ENCODE measurements around the gene PCSK2. TPM values are rescaled to one million over a fixed set of nuclear protein-coding genes. Genes with fewer than 3 reads are reported as not detected.

PCSK2 gene
- polyA plus RNA-seq, 2 of the 4 experiments (the other 2 are of a cell fraction): 0.01 TPM; not detected in 1

DNA sequence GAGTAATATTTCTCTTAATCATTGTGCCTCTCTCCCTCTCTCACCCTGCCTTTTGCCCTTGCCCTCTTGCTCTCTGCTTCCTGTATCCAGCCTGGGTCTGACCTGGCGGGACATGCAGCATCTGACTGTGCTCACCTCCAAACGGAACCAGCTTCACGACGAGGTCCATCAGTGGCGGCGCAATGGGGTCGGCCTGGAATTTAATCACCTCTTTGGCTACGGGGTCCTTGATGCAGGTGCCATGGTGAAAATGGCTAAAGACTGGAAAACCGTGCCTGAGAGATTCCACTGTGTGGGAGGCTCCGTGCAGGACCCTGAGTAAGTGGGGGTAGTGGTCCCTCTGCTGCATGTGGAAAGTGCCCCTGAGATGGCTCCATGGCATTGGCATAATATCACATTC, 238.4 kb downstream of the PCSK2 start:
- ChIA-PET CTCF (interaction anchor here (0.6 kb wide), 1 partner anchor 32 kb away, joined by 3 read pairs; no protein-coding TSS in a partner anchor), POLR2A (no interaction called here)
- Histone ChIP-seq H3K4me3 (no peak overlapping the region), H3K27ac (no peak overlapping the region), H3K4me1 (no peaks in the 10 kb centered on the region), H3K4me2 (no peak overlapping the region), H3K9me3 (no peaks in the 10 kb centered on the region)
- no peak for ATAC-seq
- 58% methylated on average over 10 of the region's 10 CpGs for WGBS (ENCODE audit: missing lambda C conversion rate)
- TF ChIP-seq RAD21 (conservative IDR thresholded peaks at IDR 0.05 in 1 of 2, IDR thresholded peaks at IDR 0.05 in 1 of 2): no peak
- DNase-seq (ENCODE audit: low read depth in 1 of 2, low spot score in 1 of 2): no peak
- FAIRE-seq: no peak

- no peak for ATAC-seq
- Histone ChIP-seq H3K4me2 (no peak overlapping the region), H3K4me1 (no peaks in the 10 kb centered on the region), H3K4me3 (no peak overlapping the region), H3K9me3 (no peaks in the 10 kb centered on the region), H3K27ac (no peak overlapping the region)
- 29% methylated on average over 7 of the region's 7 CpGs for WGBS (ENCODE audit: missing lambda C conversion rate)
- CTCF ChIA-PET: interaction anchor here (1.2 to 1.8 kb wide), 2 partner anchors 35 to 37 kb away, joined by 4 to 7 read pairs; no protein-coding TSS in a partner anchor
- DNase-seq (ENCODE audit: low read depth in 1 of 2, low spot score in 1 of 2): no peak
- POLR2A ChIA-PET: no interaction called here
- no peak for FAIRE-seq
- TF ChIP-seq, protein P1, sequence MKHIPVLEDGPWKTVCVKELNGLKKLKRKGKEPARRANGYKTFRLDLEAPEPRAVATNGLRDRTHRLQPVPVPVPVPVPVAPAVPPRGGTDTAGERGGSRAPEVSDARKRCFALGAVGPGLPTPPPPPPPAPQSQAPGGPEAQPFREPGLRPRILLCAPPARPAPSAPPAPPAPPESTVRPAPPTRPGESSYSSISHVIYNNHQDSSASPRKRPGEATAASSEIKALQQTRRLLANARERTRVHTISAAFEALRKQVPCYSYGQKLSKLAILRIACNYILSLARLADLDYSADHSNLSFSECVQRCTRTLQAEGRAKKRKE (CRISPR knock-in tag; IDR thresholded peaks at IDR 0.05; ENCODE audit: low read depth): no peak
- no peak for TF ChIP-seq SMC3 (IDR thresholded peaks at IDR 0.05)
- no peak for TF ChIP-seq REST (IDR thresholded peaks at IDR 0.05)
- TF ChIP-seq PBX3 (IDR thresholded peaks at IDR 0.05): no peak
- TF ChIP-seq PHF8 (IDR thresholded peaks at IDR 0.05; ENCODE audit: borderline replicate concordance, low read depth): no peak
- no peak for TF ChIP-seq RNF2 (IDR thresholded peaks at IDR 0.05; ENCODE audit: borderline replicate concordance, low read depth)
- TF ChIP-seq, protein P2, sequence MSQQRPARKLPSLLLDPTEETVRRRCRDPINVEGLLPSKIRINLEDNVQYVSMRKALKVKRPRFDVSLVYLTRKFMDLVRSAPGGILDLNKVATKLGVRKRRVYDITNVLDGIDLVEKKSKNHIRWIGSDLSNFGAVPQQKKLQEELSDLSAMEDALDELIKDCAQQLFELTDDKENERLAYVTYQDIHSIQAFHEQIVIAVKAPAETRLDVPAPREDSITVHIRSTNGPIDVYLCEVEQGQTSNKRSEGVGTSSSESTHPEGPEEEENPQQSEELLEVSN (IDR thresholded peaks at IDR 0.05; ENCODE audit: borderline replicate concordance, low read depth): no peak
- no peak for TF ChIP-seq ZC3H11A (IDR thresholded peaks at IDR 0.05)
- no peak for TF ChIP-seq NPAS2 (CRISPR knock-in tag; IDR thresholded peaks at IDR 0.05; ENCODE audit: borderline replicate concordance)
- TF ChIP-seq MYC (IDR thresholded peaks at IDR 0.05; ENCODE audit: borderline replicate concordance, low read length): no peak
- TF ChIP-seq MAZ (IDR thresholded peaks at IDR 0.05; ENCODE audit: borderline replicate concordance, low read depth, low read length): no peak
- no peak for TF ChIP-seq CBX2 (IDR thresholded peaks at IDR 0.05; ENCODE audit: borderline replicate concordance, low read depth)
- TF ChIP-seq JUN (IDR thresholded peaks at IDR 0.05): no peak
- no peak for TF ChIP-seq RCOR1 (IDR thresholded peaks at IDR 0.05; ENCODE audit: low read depth, low read length)
- TF ChIP-seq HDAC2 (IDR thresholded peaks at IDR 0.05): no peak
- no peak for TF ChIP-seq ZNF302 (CRISPR knock-in tag; IDR thresholded peaks at IDR 0.05)
Measured at GRCh38 chr20:17466641-17467040, 239.8 kb downstream of the PCSK2 start.

Measured in A549 (cell line).